Measurements from ENCODE around the gene STX1B.

Gene STX1B

DNA sequence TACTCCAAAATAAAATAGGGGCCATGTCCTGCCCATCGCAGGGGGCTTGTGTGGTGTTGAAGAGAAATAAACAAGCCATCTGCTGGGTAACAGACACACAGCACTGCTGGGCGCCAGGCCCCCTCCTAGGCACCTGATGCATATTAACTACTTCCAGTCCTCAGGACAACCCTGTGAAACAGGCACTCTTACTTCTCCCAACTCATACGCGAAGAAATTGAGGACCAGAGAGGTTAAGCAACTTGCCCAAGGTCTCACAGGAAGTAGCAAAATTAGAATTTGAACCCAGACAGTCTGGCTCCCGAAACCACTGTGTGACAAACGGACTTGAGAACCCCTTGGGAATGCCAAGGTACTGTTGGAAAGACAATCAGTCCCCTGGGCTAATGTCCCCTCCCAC is 2.8 kb downstream of the STX1B start:
- H3K27me3 Mint-ChIP-seq, result peaks cover 61% of the 10 kb centered on the region
- H3K27ac Mint-ChIP-seq, result no peak overlapping the region
- no peaks in the 10 kb centered on the region for H3K36me3 Mint-ChIP-seq (ENCODE audit: low read depth)
- intact Hi-C loops (cut with micrococcal nuclease), result no loop called here
- H3K9me3 Mint-ChIP-seq, result no peaks in the 10 kb centered on the region
- peaks cover 25% of the 10 kb centered on the region for H3K4me1 Mint-ChIP-seq (ENCODE audit: low read depth)
- H3K4me3 Mint-ChIP-seq, result no peak overlapping the region

DNA sequence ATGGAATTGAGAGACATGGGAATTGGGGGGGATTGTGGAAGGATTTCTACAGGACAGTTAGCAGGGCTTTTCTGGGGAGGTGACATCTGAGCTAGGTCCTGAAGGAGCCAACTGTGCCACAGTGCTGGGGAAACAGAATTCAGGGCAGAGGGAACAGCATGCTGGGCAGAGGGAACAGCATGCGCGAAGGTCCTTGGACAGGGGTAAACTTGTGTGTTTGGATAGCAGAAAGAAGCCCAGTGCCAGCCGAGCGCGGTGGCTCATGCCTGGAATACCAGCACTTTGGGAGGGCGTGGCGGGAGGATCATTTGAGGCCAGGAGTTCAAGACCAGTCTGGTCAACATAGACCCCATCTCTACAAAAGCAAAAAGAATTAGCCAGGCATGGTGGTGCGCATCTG is 3.8 kb downstream of the STX1B start:
- peaks cover 25% of the 10 kb centered on the region for H3K4me1 Mint-ChIP-seq (ENCODE audit: low read depth)
- no peak overlapping the region for H3K4me3 Mint-ChIP-seq
- H3K27me3 Mint-ChIP-seq, result peaks cover 59% of the 10 kb centered on the region
- no peaks in the 10 kb centered on the region for H3K9me3 Mint-ChIP-seq
- H3K27ac Mint-ChIP-seq, result no peak overlapping the region
- H3K36me3 Mint-ChIP-seq (ENCODE audit: low read depth), result no peaks in the 10 kb centered on the region
- intact Hi-C loops (cut with micrococcal nuclease), result no loop called here

- H3K27ac Mint-ChIP-seq, result no peak overlapping the region
- H3K27me3 Mint-ChIP-seq, result peaks cover 54% of the 10 kb centered on the region
These were observed 4.4 kb downstream of the STX1B start for GRCh38 chr16:31006086-31006385.

DNA sequence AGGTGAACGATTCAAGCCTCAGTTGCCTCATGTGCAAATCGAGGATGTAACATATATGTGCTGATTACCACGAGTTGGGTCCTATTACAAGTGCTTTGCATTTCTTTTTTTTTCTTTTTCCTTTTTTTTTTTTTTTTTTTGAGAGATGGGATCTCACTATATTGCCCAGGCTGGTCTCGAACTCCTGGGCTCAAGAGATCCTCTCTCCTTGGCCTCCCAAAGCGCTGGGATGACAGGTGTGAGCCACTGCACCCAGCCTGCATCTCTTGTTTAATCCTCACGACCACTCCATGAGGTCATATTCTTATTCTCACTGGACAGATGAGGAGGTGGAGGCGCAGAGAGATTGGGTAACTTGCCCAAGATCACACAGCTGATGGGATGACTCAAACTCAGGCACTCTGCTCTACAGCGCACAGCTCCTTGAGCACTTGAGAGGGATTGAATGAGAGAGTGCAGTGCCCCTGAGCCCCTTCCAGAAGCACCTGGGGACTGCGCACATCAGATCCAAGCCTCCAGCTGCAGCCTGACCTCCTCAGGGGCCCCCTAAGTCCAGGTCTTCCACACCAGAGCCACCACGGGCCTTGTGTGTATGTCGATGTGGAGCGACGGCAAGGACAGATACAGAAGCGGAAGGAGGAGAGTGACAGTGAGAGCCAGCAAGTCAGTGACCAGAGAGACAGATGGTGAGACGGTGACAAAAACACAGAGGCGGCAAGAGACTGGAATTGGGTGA is 4.9 kb downstream of the STX1B start:
- Mint-ChIP-seq H3K9me3 (no peaks in the 10 kb centered on the region), H3K27ac (no peak overlapping the region), H3K36me3 (ENCODE audit: low read depth) (no peaks in the 10 kb centered on the region), H3K27me3 (peaks cover 49% of the 10 kb centered on the region), H3K4me1 (ENCODE audit: low read depth) (peaks cover 17% of the 10 kb centered on the region), H3K4me3 (no peak overlapping the region)
- intact Hi-C loops (cut with micrococcal nuclease), result no loop called here

More at GRCh38 chr16:31006086-31006385, 4.4 kb downstream of the STX1B start:
- Mint-ChIP-seq H3K36me3 (ENCODE audit: low read depth) (no peaks in the 10 kb centered on the region), H3K4me1 (ENCODE audit: low read depth) (peaks cover 19% of the 10 kb centered on the region), H3K4me3 (no peak overlapping the region), H3K9me3 (no peaks in the 10 kb centered on the region)
- intact Hi-C loops (cut with micrococcal nuclease), result no loop called here

- Mint-ChIP-seq H3K27me3 (peaks cover 43% of the 10 kb centered on the region), H3K4me3 (no peak overlapping the region), H3K36me3 (ENCODE audit: low read depth) (no peaks in the 10 kb centered on the region), H3K27ac (no peak overlapping the region), H3K4me1 (ENCODE audit: low read depth) (peaks cover 12% of the 10 kb centered on the region), H3K9me3 (no peaks in the 10 kb centered on the region)
- intact Hi-C loops (cut with micrococcal nuclease), result no loop called here
These were observed 5.8 kb downstream of the STX1B start for GRCh38 chr16:31004658-31005057.

- H3K4me1 Mint-ChIP-seq (ENCODE audit: low read depth), result peaks cover 4% of the 10 kb centered on the region
- H3K27me3 Mint-ChIP-seq, result peaks cover 35% of the 10 kb centered on the region
- H3K9me3 Mint-ChIP-seq, result no peaks in the 10 kb centered on the region
- intact Hi-C loops (cut with micrococcal nuclease), result no loop called here
- no peak overlapping the region for H3K27ac Mint-ChIP-seq
- no peaks in the 10 kb centered on the region for H3K36me3 Mint-ChIP-seq (ENCODE audit: low read depth)
- H3K4me3 Mint-ChIP-seq, result no peak overlapping the region
These were observed 6.7 kb downstream of the STX1B start for GRCh38 chr16:31003744-31004143.

GRCh38 chr16:31002862-31003341 is 7.5 kb downstream of the STX1B start:
- Mint-ChIP-seq H3K36me3 (ENCODE audit: low read depth) (no peaks in the 10 kb centered on the region), H3K4me1 (ENCODE audit: low read depth) (peaks cover 4% of the 10 kb centered on the region), H3K27ac (no peak overlapping the region), H3K4me3 (no peak overlapping the region), H3K9me3 (no peaks in the 10 kb centered on the region), H3K27me3 (peaks cover 30% of the 10 kb centered on the region)
- intact Hi-C loops (cut with micrococcal nuclease), result no loop called here

DNA sequence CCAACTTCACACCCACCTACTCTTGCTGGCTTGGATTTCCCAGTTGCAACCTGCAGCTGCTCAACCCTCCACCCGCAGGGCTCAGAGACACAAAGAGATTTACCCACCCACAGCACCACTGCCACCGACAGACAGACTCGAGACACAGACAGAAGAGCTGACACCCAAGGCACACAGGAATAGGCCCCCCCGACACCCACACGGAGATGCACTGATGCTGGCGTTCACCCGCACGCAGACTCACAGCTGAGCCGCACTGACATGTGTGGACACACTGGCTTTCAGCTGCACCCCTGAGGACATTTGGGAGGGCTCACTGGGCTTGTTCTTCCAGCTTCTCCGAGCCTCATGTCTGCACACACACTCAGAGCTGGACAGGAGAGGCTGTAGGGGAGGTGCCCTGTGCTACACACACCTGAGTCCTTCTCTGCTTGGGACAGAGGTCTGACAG is 8.2 kb downstream of the STX1B start:
- H3K36me3 Mint-ChIP-seq (ENCODE audit: low read depth), result peaks cover 3% of the 10 kb centered on the region
- H3K27ac Mint-ChIP-seq, result peak overlapping the region; percentile 23
- H3K4me3 Mint-ChIP-seq, result no peak overlapping the region
- H3K27me3 Mint-ChIP-seq, result peaks cover 30% of the 10 kb centered on the region
- peaks cover 10% of the 10 kb centered on the region for H3K4me1 Mint-ChIP-seq (ENCODE audit: low read depth)
- H3K9me3 Mint-ChIP-seq, result no peaks in the 10 kb centered on the region
- intact Hi-C loops (cut with micrococcal nuclease), result no loop called here

GRCh38 chr16:31001507-31002249 is 8.8 kb downstream of the STX1B start:
- Mint-ChIP-seq H3K4me3 (no peak overlapping the region), H3K27ac (peak overlapping the region; percentile 23), H3K36me3 (ENCODE audit: low read depth) (peaks cover 9% of the 10 kb centered on the region), H3K9me3 (no peaks in the 10 kb centered on the region), H3K4me1 (ENCODE audit: low read depth) (peaks cover 16% of the 10 kb centered on the region), H3K27me3 (peaks cover 25% of the 10 kb centered on the region)
- intact Hi-C loops (cut with micrococcal nuclease), result no loop called here

- H3K36me3 Mint-ChIP-seq (ENCODE audit: low read depth), result peaks cover 10% of the 10 kb centered on the region
- H3K9me3 Mint-ChIP-seq, result no peaks in the 10 kb centered on the region
- H3K27me3 Mint-ChIP-seq, result peaks cover 18% of the 10 kb centered on the region
- intact Hi-C loops (cut with micrococcal nuclease), result no loop called here
- peak overlapping the region; percentile 17 for H3K27ac Mint-ChIP-seq
- H3K4me3 Mint-ChIP-seq, result no peak overlapping the region
- peaks cover 22% of the 10 kb centered on the region for H3K4me1 Mint-ChIP-seq (ENCODE audit: low read depth)
These were observed 9.6 kb downstream of the STX1B start for GRCh38 chr16:31000671-31001382.

DNA sequence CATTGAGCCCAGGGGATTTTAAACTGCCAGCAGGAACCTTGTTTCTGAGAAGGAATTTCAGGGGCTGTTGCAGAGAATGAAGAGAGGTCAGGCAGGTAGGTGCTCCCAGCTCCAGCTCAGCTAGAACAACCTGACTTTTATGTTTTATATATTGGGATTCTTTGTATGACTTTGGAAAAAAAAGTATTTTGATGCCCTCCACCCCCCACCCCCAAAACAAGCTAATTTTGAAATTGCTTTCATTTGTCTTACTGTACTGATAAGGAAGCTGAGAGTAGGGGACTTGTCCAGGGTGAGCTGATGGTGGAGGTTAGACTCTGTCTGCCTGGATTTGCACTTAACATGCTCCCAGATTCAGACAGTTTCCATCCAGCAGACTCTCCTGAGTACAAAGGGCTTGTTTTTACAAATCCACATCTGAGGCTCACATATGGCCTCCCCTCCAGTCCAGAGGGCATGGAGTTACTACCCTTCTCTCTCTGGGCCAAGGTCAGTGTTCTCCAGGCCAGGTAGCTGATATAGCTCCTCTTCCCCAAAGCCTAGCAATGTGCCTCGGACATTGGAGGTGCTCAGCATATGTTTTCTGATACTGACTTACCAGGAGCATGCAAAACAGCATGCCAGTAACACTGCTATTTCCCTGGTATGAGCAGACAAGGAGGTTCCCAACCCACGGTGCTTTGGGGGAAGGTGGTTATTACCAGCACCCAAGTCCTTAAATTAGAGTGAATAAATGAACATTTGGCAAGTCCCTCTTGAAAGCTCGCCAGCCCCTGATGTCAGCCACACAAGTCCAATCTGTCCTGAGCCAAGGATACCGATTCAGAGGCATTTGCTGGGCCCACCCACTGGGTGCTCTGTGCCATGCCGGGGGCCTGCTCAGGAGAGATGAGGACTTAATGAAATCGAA is 11.3 kb downstream of the STX1B start:
- Mint-ChIP-seq H3K4me3 (no peak overlapping the region), H3K4me1 (ENCODE audit: low read depth) (peaks cover 23% of the 10 kb centered on the region), H3K36me3 (ENCODE audit: low read depth) (peaks cover 10% of the 10 kb centered on the region), H3K27me3 (peaks cover 12% of the 10 kb centered on the region), H3K27ac (no peak overlapping the region), H3K9me3 (no peaks in the 10 kb centered on the region)
- intact Hi-C loops (cut with micrococcal nuclease), result no loop called here

- Mint-ChIP-seq H3K36me3 (ENCODE audit: low read depth) (peaks cover 10% of the 10 kb centered on the region), H3K27me3 (peaks cover 12% of the 10 kb centered on the region), H3K9me3 (no peaks in the 10 kb centered on the region), H3K4me3 (peak overlapping the region; percentile 75), H3K4me1 (ENCODE audit: low read depth) (peaks cover 27% of the 10 kb centered on the region), H3K27ac (peak overlapping the region; percentile 91)
- intact Hi-C loops (cut with micrococcal nuclease), result loop anchor here (2.0 kb wide), 1 partner anchor 35 kb away; the partner anchor contains the start of gene STX4
These were observed 12.4 kb downstream of the STX1B start for GRCh38 chr16:30997725-30998711.
